Ovary (tissue), 9 donors: ENCODE results near the gene WIPF1. TPM values are rescaled to one million over a fixed set of nuclear protein-coding genes. Genes with fewer than 3 reads are reported as not detected.

Experiments
- DNase-seq, 5 donors: peaks; one replicate each; pipeline ENCODE4 v3.0.0-alpha.2; 2019 to 2020
- H3K27ac ChIP-seq, 2 donors: fragments of 200-600 bp; one replicate each; pipeline versions ENCODE4 v1.5.1 to v1.8.0; 2019 to 2022
- H3K27me3 ChIP-seq: fragments of 200-600 bp; one replicate; pipeline ENCODE4 v1.8.0; 2022
- H3K36me3 ChIP-seq: fragments of 200-600 bp; sonication (generic); one replicate; pipeline ENCODE4 v1.5.1; 2019
- H3K4me1 ChIP-seq: one replicate; pipeline ENCODE4 v1.8.1; 2013; ENCODE audit warnings: mild to moderate bottlenecking, moderate library complexity; ENCODE audit not compliant: insufficient read depth
- H3K4me3 ChIP-seq: fragments of 200-600 bp; sonication (generic); one replicate; pipeline ENCODE4 v1.5.1; 2017
- H3K9me3 ChIP-seq, 2 donors: fragments of 200-600 bp in 1 of 2; sonication (generic) in 1 of 2; one replicate each; pipeline versions ENCODE4 v1.5.1 to v1.8.1; 2013 to 2019; ENCODE audit warnings: mild to moderate bottlenecking in 1 of 2, moderate library complexity in 1 of 2
- EP300 ChIP-seq: sonication (generic); formaldehyde crosslinking; IDR thresholded peaks from one replicate; pipeline ENCODE4 v1.6.1; 2017; ENCODE audit warnings: antibody characterized with exemption
- POLR2A ChIP-seq: fragments of 450-650 bp; IDR thresholded peaks from one replicate; pipeline ENCODE4 v1.6.1; 2017; ENCODE audit warnings: antibody characterized with exemption, mild to moderate bottlenecking, moderate library complexity
- whole genome bisulfite sequencing, 3 donors: extraction: QIAGEN DNeasy Blood & Tissue Kit in 1 of 3; methylation state at CpG; one replicate each; pipeline versions ENCODE4 v1.1.5 to v1.1.7; 2013 to 2017; 5-methylcytosine and 5-hydroxymethylcytosine counted together
- intact Hi-C, 4 donors: fragments of 100-400 bp; cut with DNase I; formaldehyde crosslinking; loops; one replicate each; pipeline versions ENCODE4 v1.11.0 to v1.15.1; 2022 to 2023
- polyA plus RNA-seq, 2 donors: library from polyadenylated mRNA; stranded (reverse); fragments of 200-250 nt in 1 of 2; fragments of 350-450 nt in 1 of 2; fragmentation: Illumina TruSeq in 1 of 2; extraction: RNeasy Lipid Tissue Mini Kit (QIAGEN cat#74804) in 1 of 2; gene quantifications; one replicate each; pipeline ENCODE4 v1.2.3, GENCODE V29; 2013 to 2014
- total RNA-seq, 7 donors: library from RNA; depleted of rRNA in 2 of 7; stranded (reverse); fragments of >200 nt in 2 of 7; fragmentation: NEBNext Ultra II Directional in 3 of 7; extraction: Animal tissue kit (Norgen Biotek cat#: 25700) in 3 of 7; gene quantifications; one replicate each; pipeline versions ENCODE4 v1.1.0 to v1.2.4, GENCODE V29; 2016 to 2023
- TF ChIP-seq, protein P1 (sequence below), 3 donors: fragments of 450-650 bp in 2 of 3; fragments of 200-600 bp in 1 of 3; IDR thresholded peaks; one replicate each; pipeline versions ENCODE4 v1.5.1 to v1.8.0; 2016 to 2022; ENCODE audit warnings: antibody characterized with exemption in 3 of 3, mild to moderate bottlenecking in 1 of 3
- donor health status: DM: no; HTN: no; CAD: no; lungs with moderate emphysema.
- donor health status: DM: no; HTN: no; CAD: no.
- donor health status: Bipolar disorder and iron deficiency.
- donor health status: DM: yes; HTN: yes; CAD: no.
- donor health status: DM: no; HTN: no; CAD: no.
- donor health status: DM: yes; HTN: yes; CAD: no.

Gene WIPF1
- total and polyA plus RNA-seq, 9 donors: 9.7 to 42.6 (median 24.4) TPM

GRCh38 chr2:174615871-174616436 lies 18.4 kb upstream of the WIPF1 start:
- intact Hi-C loops: no loop called here
- no peak overlapping the region for H3K27ac ChIP-seq
- no peaks in the 10 kb centered on the region for H3K9me3 ChIP-seq
- TF ChIP-seq, protein P1, sequence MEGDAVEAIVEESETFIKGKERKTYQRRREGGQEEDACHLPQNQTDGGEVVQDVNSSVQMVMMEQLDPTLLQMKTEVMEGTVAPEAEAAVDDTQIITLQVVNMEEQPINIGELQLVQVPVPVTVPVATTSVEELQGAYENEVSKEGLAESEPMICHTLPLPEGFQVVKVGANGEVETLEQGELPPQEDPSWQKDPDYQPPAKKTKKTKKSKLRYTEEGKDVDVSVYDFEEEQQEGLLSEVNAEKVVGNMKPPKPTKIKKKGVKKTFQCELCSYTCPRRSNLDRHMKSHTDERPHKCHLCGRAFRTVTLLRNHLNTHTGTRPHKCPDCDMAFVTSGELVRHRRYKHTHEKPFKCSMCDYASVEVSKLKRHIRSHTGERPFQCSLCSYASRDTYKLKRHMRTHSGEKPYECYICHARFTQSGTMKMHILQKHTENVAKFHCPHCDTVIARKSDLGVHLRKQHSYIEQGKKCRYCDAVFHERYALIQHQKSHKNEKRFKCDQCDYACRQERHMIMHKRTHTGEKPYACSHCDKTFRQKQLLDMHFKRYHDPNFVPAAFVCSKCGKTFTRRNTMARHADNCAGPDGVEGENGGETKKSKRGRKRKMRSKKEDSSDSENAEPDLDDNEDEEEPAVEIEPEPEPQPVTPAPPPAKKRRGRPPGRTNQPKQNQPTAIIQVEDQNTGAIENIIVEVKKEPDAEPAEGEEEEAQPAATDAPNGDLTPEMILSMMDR (IDR thresholded peaks at IDR 0.05): no peak
- TF ChIP-seq POLR2A (no peak), EP300 (no peak)
- no peaks in the 10 kb centered on the region for H3K27me3 ChIP-seq
- peaks cover 2% of the 10 kb centered on the region for H3K4me1 ChIP-seq
- no peaks in the 10 kb centered on the region for H3K36me3 ChIP-seq
- DNase-seq: no peak
- no peak overlapping the region for H3K4me3 ChIP-seq
- 61 to 66% (median 65%) methylated on average over 4 of the region's 4 CpGs for WGBS, 3 donors

- H3K27ac ChIP-seq: no peak overlapping the region
- 73 to 81% (median 81%) methylated on average over 4 of the region's 4 CpGs for WGBS, 3 donors
- peaks cover 2% of the 10 kb centered on the region for H3K4me1 ChIP-seq
- intact Hi-C loops: no loop called here
- no peak overlapping the region for H3K4me3 ChIP-seq
- no peak for DNase-seq
- H3K9me3 ChIP-seq: no peaks in the 10 kb centered on the region
- no peaks in the 10 kb centered on the region for H3K36me3 ChIP-seq
- no peaks in the 10 kb centered on the region for H3K27me3 ChIP-seq
- no peak for TF ChIP-seq POLR2A
- no peak for TF ChIP-seq EP300
- TF ChIP-seq, protein P1 (IDR thresholded peaks at IDR 0.05): no peak
Measured at GRCh38 chr2:174614261-174614660, 16.7 kb upstream of the WIPF1 start.

DNA sequence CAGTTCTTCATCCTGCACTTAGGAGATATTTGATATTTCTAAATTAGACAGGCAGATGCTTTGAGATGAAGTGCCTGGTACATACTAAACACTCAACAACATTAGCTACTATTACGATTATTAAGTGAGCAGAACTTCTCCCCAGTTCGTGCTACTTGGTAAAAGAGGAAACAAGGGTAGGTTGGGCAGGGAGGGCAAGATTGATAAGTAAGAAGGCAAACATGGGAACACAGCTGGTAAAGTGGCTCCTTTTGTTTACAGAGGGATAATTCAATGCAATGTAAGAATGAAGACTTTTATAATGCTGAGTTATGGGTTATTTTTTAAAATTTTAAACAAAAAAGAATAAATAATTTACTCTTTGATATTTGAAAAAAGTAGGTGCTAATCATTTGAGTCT lies 15.9 kb upstream of the WIPF1 start:
- Histone ChIP-seq H3K4me1 (peaks cover 2% of the 10 kb centered on the region), H3K9me3 (no peaks in the 10 kb centered on the region), H3K4me3 (no peak overlapping the region), H3K36me3 (no peaks in the 10 kb centered on the region), H3K27me3 (no peaks in the 10 kb centered on the region), H3K27ac (no peak overlapping the region)
- no peak for DNase-seq
- intact Hi-C loops: no loop called here
- 93 to 94% (median 93%) methylated on average over 2 of the region's 2 CpGs for WGBS, 3 donors
- TF ChIP-seq POLR2A (no peak), EP300 (no peak)
- TF ChIP-seq, protein P1 (IDR thresholded peaks at IDR 0.05): no peak

GRCh38 chr2:174612970-174613369 lies 15.4 kb upstream of the WIPF1 start:
- TF ChIP-seq EP300: no peak
- TF ChIP-seq, protein P1 (IDR thresholded peaks at IDR 0.05): no peak
- TF ChIP-seq POLR2A: no peak
- intact Hi-C loops: no loop called here
- Histone ChIP-seq H3K4me1 (peaks cover 2% of the 10 kb centered on the region), H3K4me3 (no peak overlapping the region), H3K9me3 (no peaks in the 10 kb centered on the region), H3K36me3 (no peaks in the 10 kb centered on the region), H3K27ac (no peak overlapping the region), H3K27me3 (no peaks in the 10 kb centered on the region)
- DNase-seq: no peak
- 0 to 57% (median 57%) methylated on average over 1 of the region's 1 CpG for WGBS, 3 donors
